Measurements from ENCODE around the gene PRSS36. TPM values are rescaled to one million over a fixed set of nuclear protein-coding genes. Genes with fewer than 3 reads are reported as not detected.

PRSS36 gene
- total and polyA plus RNA-seq, 9 of the 15 experiments (the other 6 are each of a cell fraction or from before 2014, with no cell fraction given) = 0.09 to 1.2 (median 0.54) TPM; not detected in 2

DNA sequence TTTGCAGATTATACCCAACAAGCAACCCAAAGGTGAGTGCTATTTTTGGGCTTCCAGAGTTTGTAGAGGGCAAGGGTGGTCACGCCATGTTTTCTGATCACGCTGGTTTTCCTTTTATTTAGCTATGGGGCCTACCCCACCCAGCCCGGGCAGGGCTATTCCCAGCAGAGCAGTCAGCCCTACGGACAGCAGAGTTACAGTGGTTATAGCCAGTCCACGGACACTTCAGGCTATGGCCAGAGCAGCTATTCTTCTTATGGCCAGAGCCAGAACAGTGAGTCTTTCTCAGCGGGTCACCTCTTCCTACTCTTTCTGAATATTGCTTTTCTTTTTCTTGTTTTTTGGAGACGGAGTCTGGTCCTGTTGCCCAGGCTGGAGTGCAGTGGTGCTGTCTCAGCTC is 32.5 kb upstream of the PRSS36 start:
- POLR2A ChIA-PET = interaction anchor here (0.7 to 3.5 kb wide), 17 partner anchors 8 to 204 kb away, joined by 3 to 31 read pairs (median 4); partner anchors contain the start of genes KAT8, PYCARD, ZNF646 and ZNF668
- intact Hi-C loops (cut with micrococcal nuclease) (loop anchor here (10.0 kb wide), 1 partner anchor 262 kb away; the partner anchor contains the start of gene ZNF843), in situ Hi-C loops (cut with MboI) (no loop called here)
- peak overlapping the region; percentile 87 for H3K4me2 ChIP-seq (ENCODE audit: insufficient read depth, low read length)
- peaks cover 8% of the 10 kb centered on the region for H3K9me1 ChIP-seq (ENCODE audit: control insufficient read depth, insufficient read depth, low read length)
- peak overlapping the region; percentile 33; the same call in 2 of the 3 replicates for H3K27ac ChIP-seq (ENCODE audit: extremely low read depth, low read depth, low read length)
- no TSS peak for BruUV-seq (replicated peaks)
- H3K27me3 ChIP-seq (ENCODE audit: control insufficient read depth in 2 of 2, insufficient read depth in 2 of 2, low read length in 2 of 2) = no peaks in the 10 kb centered on the region; a peak in 1 of 5 replicates
- peaks cover 63% of the 10 kb centered on the region for H3K36me3 ChIP-seq (ENCODE audit: control insufficient read depth, insufficient read depth, low read length)
- H3K9me3 ChIP-seq (replicated peaks; ENCODE audit: control insufficient read depth, insufficient read depth, low read depth, low read length) = no peaks in the 10 kb centered on the region
- H4K20me1 ChIP-seq (replicated peaks; ENCODE audit: control insufficient read depth, insufficient read depth, low read length) = peaks cover 49% of the 10 kb centered on the region
- no peak for FAIRE-seq
- no peak overlapping the region for H2AFZ ChIP-seq (ENCODE audit: low read depth, low read length)
- peak overlapping the region; percentile 81 for H3K4me3 ChIP-seq
- CTCF ChIA-PET (ENCODE audit: low intra/inter-chr PET ratio) = no interaction called here
- WGBS (ENCODE audit: insufficient coverage, low coverage, missing lambda C conversion rate) = 11% methylated on average over 7 of the region's 7 CpGs
- DNase-seq (ENCODE audit: extremely low read depth in 1 of 4, low spot score in 3 of 4) = peak in 1 of 4 experiments; percentile 13
- peaks cover 18 to 22% of the 10 kb centered on the region in 2 experiments for H3K4me1 ChIP-seq (replicated peaks in 1 of 2; ENCODE audit: control insufficient read depth in 2 of 2, insufficient read depth in 2 of 2, low read length in 2 of 2)
- peak overlapping the region; percentile 98; a peak in 3 of 4 replicates for H3K9ac ChIP-seq (ENCODE audit: insufficient read depth in 1 of 2, low read depth in 2 of 2, low read length in 2 of 2)
- no peak for ATAC-seq
- TF ChIP-seq, protein P1, sequence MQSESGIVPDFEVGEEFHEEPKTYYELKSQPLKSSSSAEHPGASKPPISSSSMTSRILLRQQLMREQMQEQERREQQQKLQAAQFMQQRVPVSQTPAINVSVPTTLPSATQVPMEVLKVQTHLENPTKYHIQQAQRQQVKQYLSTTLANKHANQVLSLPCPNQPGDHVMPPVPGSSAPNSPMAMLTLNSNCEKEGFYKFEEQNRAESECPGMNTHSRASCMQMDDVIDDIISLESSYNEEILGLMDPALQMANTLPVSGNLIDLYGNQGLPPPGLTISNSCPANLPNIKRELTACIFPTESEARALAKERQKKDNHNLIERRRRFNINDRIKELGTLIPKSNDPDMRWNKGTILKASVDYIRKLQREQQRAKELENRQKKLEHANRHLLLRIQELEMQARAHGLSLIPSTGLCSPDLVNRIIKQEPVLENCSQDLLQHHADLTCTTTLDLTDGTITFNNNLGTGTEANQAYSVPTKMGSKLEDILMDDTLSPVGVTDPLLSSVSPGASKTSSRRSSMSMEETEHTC (IDR thresholded peaks at IDR 0.05) = no peak
- no peak for TF ChIP-seq KLF10 (CRISPR knock-in tag; IDR thresholded peaks at IDR 0.05)
- TF ChIP-seq, protein P2, sequence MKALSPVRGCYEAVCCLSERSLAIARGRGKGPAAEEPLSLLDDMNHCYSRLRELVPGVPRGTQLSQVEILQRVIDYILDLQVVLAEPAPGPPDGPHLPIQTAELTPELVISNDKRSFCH (CRISPR knock-in tag; IDR thresholded peaks at IDR 0.05) = no peak
- TF ChIP-seq, protein P2 (tag; IDR thresholded peaks at IDR 0.05) = 0 out of 2 replicates have a peak, but pooled peaks have one; percentile 25
- peaks cover 82% of the 10 kb centered on the region for H3K79me2 ChIP-seq (ENCODE audit: control insufficient read depth, insufficient read depth, low read length)

Data from K562 (cell line).